Natural killer cell treated with Interleukin-12 subunit alpha and Interleukin-12 subunit beta and Interleukin-15 and Interleukin-18, amount 100 ng/mL, for 72 hours (primary cell): ENCODE results near the gene ISL2. TPM values are rescaled to one million over a fixed set of nuclear protein-coding genes. Genes with fewer than 3 reads are reported as not detected.

Experiments used
- ATAC-seq, 2 donors: fragments of 150-1000 bp; cut with Tn5 transposase in 1 of 2; sonication (Bioruptor Pico), chemical (Tn5 transposase) in 1 of 2; 2 replicates each; pipeline ENCODE4 v1.10.0; 2021
- DNase-seq: peaks from one replicate; pipeline ENCODE4 v3.0.0; 2022; ENCODE audit warnings: low spot score
- H3K27ac Mint-ChIP-seq, 2 donors: 1 replicate in 1 of 2; 2 replicates in 1 of 2; pipeline ENCODE4 v1.8.0; 2022; ENCODE audit warnings: mixed read lengths in 2 of 2, mild to moderate bottlenecking in 1 of 2, moderate library complexity in 1 of 2
- H3K27me3 Mint-ChIP-seq, 2 donors: 1 replicate in 1 of 2; 2 replicates in 1 of 2; pipeline ENCODE4 v1.8.0; 2022; ENCODE audit warnings: mixed read lengths in 2 of 2
- H3K36me3 Mint-ChIP-seq: one replicate; pipeline ENCODE4 v1.8.0; 2022; ENCODE audit warnings: mixed read lengths
- H3K4me1 Mint-ChIP-seq, 2 donors: 1 replicate in 1 of 2; 2 replicates in 1 of 2; pipeline ENCODE4 v1.8.0; 2022; ENCODE audit warnings: low read depth in 2 of 2, mixed read lengths in 2 of 2, mild to moderate bottlenecking in 1 of 2
- H3K4me3 Mint-ChIP-seq: one replicate; pipeline ENCODE4 v1.8.0; 2022; ENCODE audit warnings: mixed read lengths
- H3K9me3 Mint-ChIP-seq: 2 replicates; pipeline ENCODE4 v1.8.0; 2022; ENCODE audit warnings: mixed read lengths
- total RNA-seq, 2 donors: library from RNA; stranded (reverse); gene quantifications; one replicate each; pipeline ENCODE4 v1.2.3, GENCODE V29; 2022

Gene ISL2
- total RNA-seq, 2 donors from 2014 or later: 0.73 to 1.0 TPM

DNA sequence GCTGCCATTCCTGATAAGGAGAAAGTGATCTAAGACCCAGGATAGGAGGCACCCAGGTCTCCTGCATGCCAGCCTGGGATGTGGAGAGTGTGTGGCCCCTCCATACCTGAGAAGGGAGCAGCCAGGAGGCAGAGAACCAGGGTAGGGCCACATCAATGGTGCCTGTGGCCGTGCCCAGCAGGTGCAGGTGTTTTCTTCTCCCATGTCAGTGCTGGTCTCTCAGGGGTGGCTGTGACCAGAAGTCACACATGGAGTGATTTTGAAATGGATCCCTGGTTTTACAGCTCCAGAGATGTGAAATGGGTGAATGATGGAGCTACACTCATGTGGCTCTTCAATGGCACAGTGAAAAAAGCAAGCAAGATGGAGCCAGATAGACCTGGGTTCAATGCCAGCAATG lies 3.3 kb upstream of the ISL2 start:
- ATAC-seq (no peak), DNase-seq (no peak)
- Mint-ChIP-seq H3K27ac (no peak overlapping the region), H3K9me3 (no peaks in the 10 kb centered on the region), H3K36me3 (peaks cover 9% of the 10 kb centered on the region), H3K4me1 (peaks cover 24 to 28% of the 10 kb centered on the region in 2 donors), H3K4me3 (no peak overlapping the region), H3K27me3 (peaks cover 57 to 59% of the 10 kb centered on the region in 2 donors)

DNA sequence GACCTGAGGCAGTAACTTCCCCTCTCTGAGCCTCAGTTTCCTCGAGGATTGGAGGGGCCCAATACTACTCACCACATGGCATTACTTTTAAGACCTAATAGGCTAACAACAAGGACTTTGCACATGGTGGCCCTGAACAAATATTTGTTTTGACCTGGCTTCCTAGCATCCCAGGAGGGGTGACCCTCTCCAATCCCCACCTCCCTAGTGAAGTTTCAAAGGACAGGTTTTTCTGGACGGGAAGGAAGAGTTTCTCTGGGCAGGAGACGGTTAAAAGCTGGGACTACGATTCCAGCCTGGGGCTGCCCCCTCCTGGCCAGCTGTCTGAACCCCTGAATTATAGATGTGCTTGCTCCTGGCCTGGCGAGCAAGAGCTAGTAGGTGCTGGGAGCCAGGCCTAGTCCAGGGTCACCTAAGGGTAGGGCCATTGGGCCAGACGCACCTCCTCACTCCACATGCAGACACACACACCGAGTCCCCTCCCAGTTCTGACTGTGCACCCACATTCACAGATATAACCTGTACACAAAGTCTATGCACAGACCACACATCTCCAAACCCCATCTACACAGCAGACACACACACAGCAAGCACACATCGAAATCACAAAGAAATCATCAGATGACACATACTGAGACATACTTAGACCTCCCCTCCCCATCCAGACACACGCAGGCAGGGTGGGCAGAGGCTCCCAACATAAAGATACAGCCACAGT lies 2.7 kb upstream of the ISL2 start:
- no peak for ATAC-seq
- Mint-ChIP-seq H3K9me3 (no peaks in the 10 kb centered on the region), H3K27ac (no peak overlapping the region), H3K4me1 (peaks cover 30 to 33% of the 10 kb centered on the region in 2 donors), H3K4me3 (peak overlapping the region; percentile 28), H3K36me3 (peaks cover 9% of the 10 kb centered on the region), H3K27me3 (peaks cover 57 to 59% of the 10 kb centered on the region in 2 donors)
- no peak for DNase-seq

DNA sequence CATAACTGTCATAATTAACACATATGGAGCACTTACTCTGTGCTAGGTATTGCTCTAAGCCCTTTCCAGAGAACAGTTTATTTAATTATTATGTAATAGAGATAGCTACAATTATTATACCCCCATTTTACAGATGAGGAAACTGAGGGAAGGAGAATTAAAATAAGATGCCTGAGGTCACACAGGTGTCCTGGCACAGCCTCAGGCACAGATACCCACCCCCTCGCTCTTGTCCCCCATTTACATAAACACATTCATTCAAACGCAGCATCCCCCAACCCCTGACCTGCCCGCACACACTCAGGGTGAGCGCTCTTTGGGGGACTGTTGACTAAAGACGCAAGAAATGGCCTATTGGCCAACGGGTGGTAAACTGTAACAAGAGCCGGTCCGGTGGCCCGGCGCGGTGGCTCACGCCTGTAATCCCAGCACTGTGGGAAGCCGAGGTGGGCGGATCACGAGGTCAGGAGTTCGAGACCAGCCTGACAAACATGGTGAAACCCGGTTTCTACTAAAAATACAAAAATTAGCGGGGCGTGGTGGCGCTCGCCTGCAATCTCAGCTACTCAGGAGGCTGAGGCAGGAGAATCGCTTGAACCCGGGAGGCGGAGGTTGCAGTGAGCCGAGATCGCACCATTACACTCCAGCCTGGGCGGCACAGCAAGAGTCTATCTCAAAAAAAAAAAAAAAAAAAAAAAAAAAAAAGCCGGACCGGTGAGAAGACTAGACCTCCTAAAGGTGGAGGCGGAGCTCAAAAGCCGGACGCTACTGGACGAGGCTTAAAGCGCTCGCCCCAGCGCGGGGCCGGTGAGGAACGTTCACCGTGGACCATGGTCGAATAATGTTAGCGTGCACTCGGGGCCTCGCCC lies 1.9 kb upstream of the ISL2 start:
- H3K27me3 Mint-ChIP-seq: peaks cover 55 to 57% of the 10 kb centered on the region in 2 donors
- H3K27ac Mint-ChIP-seq: no peak overlapping the region
- H3K9me3 Mint-ChIP-seq: no peaks in the 10 kb centered on the region
- H3K36me3 Mint-ChIP-seq: peaks cover 9% of the 10 kb centered on the region
- DNase-seq (no peak), ATAC-seq (no peak)
- peaks cover 34 to 39% of the 10 kb centered on the region in 2 donors for H3K4me1 Mint-ChIP-seq
- peak overlapping the region; percentile 93 for H3K4me3 Mint-ChIP-seq

DNA sequence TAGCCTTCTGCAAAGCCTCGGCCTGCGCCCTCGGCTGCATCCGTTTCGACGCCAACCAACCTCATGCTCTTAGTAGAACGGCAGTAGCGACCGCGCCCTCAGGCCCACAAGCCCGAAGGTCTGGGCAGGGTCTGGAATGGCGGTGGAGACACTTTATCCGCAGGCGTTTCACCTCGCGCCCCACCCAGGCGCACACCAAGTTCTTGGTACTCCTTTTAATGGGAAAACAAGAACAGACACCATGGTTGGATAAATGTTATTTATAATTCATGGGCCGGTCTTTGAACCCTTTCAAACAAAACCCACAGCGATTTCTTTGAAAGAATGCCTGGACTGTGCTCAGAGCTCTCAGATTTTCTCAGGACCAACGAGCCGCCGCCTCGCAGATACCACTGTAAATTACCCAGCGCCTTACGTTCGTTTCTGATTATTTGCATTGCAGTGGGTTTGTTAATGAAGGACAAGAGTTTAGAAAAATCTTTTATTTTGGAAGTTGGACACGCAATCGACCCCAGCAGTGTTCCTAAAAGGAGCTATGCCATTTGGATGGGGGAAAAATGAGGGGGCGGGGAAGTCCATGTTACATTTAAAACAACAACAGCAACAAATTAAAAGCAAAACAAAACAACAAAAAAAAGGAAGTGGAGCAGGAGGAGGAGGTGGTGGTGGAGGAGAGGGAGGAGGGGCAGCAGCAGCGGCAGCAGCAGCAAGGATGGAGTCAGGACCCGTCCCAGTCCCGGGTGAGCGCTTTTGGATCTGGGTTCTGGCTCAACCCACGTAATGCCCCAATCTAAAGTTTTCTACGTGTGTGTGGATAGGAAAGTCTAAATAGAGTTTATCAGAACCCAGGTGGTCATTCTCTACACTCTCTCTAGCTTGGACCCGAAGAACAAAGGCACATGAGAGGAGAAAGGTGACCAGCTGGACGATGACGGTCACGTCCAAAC lies 993 bp upstream of the ISL2 start:
- H3K27ac Mint-ChIP-seq: peak overlapping the region in 1 of 2 donors; percentile 34
- H3K4me1 Mint-ChIP-seq: peaks cover 41 to 47% of the 10 kb centered on the region in 2 donors
- peak overlapping the region; percentile 93 for H3K4me3 Mint-ChIP-seq
- DNase-seq (no peak), ATAC-seq (no peak)
- peaks cover 47 to 56% of the 10 kb centered on the region in 2 donors for H3K27me3 Mint-ChIP-seq
- peaks cover 9% of the 10 kb centered on the region for H3K36me3 Mint-ChIP-seq
- no peaks in the 10 kb centered on the region for H3K9me3 Mint-ChIP-seq

DNA sequence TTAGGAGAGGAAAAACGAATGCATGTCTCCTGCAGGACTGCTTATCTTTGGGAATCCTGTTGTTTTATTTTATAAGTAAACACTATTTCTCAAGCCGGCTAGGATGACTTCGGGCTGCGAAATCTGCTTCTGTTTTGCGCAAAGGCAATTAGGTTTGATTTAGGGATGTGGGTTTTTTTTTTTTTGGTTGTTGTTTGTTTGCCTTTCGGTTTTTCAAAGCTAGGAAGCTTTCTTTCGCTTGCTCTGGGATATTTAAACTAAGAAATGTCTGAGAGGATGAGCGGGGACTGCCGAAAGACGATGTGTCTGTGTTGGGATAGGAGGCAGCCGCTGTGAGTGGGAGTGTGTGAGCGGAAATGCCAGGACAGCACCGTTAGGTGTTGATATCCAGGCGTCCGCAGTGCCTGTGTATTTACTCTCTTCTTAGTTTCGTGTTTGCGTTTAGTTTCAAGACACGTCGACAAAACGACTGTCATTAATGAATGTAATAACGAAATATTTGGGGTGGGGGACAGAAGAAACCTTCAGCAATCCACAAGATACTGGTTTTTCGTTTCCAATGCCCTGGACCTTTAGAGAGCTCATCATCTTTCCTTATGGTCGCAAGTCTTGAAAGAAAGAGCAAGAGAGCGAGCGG lies 604 bp downstream of the ISL2 start:
- Mint-ChIP-seq H3K27me3 (peaks cover 54 to 61% of the 10 kb centered on the region in 2 donors), H3K4me3 (peak overlapping the region; percentile 93), H3K36me3 (peaks cover 9% of the 10 kb centered on the region), H3K27ac (peak overlapping the region; percentile 20 to 73), H3K9me3 (no peaks in the 10 kb centered on the region), H3K4me1 (peaks cover 51 to 53% of the 10 kb centered on the region in 2 donors)
- no peak for ATAC-seq
- DNase-seq: no peak

DNA sequence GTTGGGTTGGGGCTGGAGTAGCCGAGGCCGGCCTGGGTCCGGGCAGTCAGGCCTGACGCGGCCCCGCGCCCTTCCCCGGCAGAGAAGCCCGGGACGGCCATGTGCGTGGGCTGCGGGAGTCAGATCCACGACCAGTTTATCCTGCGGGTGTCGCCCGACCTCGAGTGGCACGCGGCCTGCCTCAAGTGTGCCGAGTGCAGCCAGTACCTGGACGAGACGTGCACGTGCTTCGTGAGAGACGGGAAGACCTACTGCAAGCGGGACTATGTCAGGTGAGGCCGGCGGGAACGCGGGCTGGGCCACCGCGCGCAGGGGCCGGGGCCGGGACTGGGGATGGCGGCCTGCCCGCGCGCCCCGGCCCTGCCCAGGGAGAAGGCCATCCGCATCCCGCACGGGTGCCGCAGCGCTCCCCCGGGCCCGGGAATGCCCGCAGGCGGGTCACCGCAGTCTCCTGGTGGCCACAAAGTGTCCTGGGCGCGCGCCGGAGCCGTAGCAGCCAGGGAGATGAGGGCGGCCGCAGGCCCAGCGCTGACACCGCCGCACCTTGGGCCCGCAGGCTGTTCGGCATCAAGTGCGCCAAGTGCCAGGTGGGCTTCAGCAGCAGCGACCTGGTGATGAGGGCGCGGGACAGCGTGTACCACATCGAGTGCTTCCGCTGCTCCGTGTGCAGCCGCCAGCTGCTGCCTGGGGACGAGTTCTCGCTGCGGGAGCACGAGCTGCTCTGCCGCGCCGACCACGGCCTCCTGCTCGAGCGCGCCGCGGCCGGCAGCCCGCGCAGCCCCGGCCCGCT lies 1.3 kb downstream of the ISL2 start:
- H3K9me3 Mint-ChIP-seq: no peaks in the 10 kb centered on the region
- peaks cover 54 to 58% of the 10 kb centered on the region in 2 donors for H3K27me3 Mint-ChIP-seq
- DNase-seq: no peak
- H3K4me1 Mint-ChIP-seq: peaks cover 51 to 53% of the 10 kb centered on the region in 2 donors
- H3K36me3 Mint-ChIP-seq: peaks cover 9% of the 10 kb centered on the region
- ATAC-seq: no peak
- H3K27ac Mint-ChIP-seq: peak overlapping the region in 1 of 2 donors; percentile 73
- H3K4me3 Mint-ChIP-seq: peak overlapping the region; percentile 93

DNA sequence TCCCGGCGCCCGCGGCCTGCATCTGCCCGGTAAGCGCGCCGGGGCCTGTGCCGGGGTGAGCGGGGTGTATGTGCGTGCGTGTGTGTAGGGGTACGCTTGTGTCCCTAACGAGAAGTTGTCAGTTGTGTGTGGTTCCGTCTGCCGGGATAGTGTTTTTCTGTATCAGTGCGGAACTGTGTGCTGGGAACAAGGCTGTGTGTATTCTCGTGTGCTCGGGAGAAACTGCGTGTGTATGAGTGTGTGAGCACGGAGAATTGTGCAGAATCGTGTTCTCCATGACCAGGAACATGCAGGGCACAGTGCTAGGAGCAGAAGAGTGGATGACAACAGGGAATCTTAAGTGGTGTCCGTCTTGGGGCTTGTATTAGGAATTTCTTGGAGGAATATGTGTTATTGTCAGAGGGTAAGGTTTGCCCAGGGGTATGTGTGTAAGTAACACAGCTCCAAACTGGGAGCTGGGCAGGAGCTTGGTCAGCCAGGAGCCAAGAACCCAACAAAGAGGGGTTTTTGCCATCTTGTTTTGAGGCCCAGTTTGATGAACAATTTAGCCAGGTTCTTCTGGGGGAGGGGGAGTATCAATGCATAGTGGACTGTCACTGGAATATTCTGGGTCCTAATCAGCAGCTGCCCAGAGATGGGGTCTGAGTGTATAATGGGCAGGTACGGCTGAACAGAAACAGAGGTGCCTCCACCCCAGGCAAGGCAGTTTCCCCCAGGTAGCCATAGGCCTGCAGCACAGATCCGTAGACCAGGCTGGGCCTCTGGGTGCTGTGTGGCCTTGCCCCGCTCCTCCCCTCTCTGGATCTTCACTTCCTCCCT lies 2.1 kb downstream of the ISL2 start:
- H3K27me3 Mint-ChIP-seq: peaks cover 59% of the 10 kb centered on the region in 2 donors
- H3K36me3 Mint-ChIP-seq: peaks cover 9% of the 10 kb centered on the region
- H3K27ac Mint-ChIP-seq: peak overlapping the region in 1 of 2 donors; percentile 3
- H3K4me3 Mint-ChIP-seq: peak overlapping the region; percentile 93
- no peaks in the 10 kb centered on the region for H3K9me3 Mint-ChIP-seq
- peaks cover 53 to 55% of the 10 kb centered on the region in 2 donors for H3K4me1 Mint-ChIP-seq
- ATAC-seq: no peak
- DNase-seq: no peak

DNA sequence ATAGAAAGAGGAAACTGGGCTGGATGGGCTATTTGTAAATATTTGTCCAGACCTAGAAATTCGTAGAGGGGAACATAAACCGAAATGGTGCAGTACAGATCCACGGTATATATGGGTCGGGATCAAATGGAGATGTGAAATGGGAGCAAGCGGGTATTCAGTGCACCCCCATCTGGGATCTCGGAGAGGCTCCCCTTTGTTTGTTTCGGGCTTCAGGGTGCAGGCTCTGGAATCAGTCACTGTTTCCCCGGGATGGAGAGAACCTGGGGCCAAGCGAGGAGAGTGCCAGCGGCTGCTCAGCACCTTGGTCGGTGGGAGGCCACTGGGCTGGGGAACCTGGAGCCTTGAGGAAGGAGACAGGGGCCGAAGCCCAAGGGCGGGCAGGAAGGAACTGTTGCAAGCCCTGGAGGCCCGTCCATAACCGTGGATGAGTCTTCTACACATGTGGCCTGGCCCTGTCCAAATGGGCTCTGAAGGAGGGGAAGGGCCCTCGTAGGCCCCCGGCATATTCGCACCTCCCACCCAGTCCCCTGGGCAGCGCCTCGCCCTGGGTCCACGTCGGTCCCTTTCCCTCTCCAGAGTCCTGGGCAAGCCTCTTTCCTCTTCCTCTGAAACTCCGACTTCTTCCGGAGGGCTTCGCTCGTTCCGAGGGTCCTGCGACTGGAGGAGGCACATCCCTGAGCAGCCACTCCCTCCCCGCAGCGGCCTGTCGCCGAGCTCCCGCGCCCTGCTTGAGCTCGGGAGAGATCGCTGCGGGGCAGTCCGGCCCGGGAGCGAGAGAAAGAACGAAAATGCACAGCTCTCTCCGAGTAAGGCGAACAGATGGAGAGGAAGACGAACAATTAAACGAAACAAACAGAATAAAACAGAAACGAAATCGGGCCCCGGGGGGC lies 3.0 kb downstream of the ISL2 start:
- no peak for DNase-seq
- no peak overlapping the region for H3K27ac Mint-ChIP-seq

DNA sequence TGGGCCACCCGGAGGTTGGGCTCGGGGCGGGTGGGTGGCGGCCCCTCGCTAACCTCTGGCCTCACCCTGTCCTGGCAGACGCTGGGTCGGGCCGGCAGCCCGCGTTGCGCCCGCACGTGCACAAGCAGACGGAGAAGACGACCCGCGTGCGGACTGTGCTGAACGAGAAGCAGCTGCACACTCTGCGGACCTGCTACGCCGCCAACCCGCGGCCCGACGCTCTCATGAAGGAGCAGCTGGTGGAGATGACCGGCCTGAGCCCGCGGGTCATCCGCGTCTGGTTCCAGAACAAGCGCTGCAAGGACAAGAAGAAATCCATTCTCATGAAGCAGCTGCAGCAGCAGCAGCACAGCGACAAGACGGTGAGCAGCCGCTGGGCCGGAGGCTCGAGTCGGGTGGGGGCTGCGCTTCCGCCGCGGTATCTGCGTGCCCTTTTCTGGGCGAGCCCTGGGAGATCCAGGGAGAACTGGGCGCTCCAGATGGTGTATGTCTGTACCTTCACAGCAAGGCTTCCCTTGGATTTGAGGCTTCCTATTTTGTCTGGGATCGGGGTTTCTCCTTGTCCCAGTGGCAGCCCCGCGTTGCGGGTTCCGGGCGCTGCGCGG lies 3.7 kb downstream of the ISL2 start:
- Mint-ChIP-seq H3K4me3 (peak overlapping the region; percentile 93), H3K4me1 (peaks cover 49 to 52% of the 10 kb centered on the region in 2 donors), H3K27me3 (peaks cover 58 to 62% of the 10 kb centered on the region in 2 donors), H3K36me3 (peaks cover 9% of the 10 kb centered on the region), H3K27ac (no peak overlapping the region), H3K9me3 (no peaks in the 10 kb centered on the region)
- ATAC-seq: no peak
- DNase-seq: no peak

More for the DNA sequence above, 3.0 kb downstream of the ISL2 start:
- no peaks in the 10 kb centered on the region for H3K9me3 Mint-ChIP-seq
- ATAC-seq: no peak
- peaks cover 59 to 60% of the 10 kb centered on the region in 2 donors for H3K27me3 Mint-ChIP-seq
- H3K36me3 Mint-ChIP-seq: peaks cover 9% of the 10 kb centered on the region
- H3K4me1 Mint-ChIP-seq: peaks cover 49 to 52% of the 10 kb centered on the region in 2 donors
- H3K4me3 Mint-ChIP-seq: peak overlapping the region; percentile 93

DNA sequence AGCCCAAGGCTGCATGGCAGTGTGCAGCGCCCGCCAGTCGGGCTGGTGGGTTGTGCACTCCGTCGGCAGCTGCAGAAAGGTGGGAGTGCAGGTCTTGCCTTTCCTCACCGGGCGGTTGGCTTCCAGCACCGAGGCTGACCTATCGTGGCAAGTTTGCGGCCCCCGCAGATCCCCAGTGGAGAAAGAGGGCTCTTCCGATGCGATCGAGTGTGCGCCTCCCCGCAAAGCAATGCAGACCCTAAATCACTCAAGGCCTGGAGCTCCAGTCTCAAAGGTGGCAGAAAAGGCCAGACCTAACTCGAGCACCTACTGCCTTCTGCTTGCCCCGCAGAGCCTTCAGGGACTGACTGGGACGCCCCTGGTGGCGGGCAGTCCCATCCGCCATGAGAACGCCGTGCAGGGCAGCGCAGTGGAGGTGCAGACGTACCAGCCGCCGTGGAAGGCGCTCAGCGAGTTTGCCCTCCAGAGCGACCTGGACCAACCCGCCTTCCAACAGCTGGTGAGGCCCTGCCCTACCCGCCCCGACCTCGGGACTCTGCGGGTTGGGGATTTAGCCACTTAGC lies 4.3 kb downstream of the ISL2 start:
- no peak for DNase-seq
- Mint-ChIP-seq H3K27me3 (peaks cover 59 to 62% of the 10 kb centered on the region in 2 donors), H3K4me1 (peaks cover 48 to 53% of the 10 kb centered on the region in 2 donors), H3K4me3 (peak overlapping the region; percentile 93), H3K9me3 (no peaks in the 10 kb centered on the region), H3K27ac (no peak overlapping the region), H3K36me3 (peaks cover 9% of the 10 kb centered on the region)
- ATAC-seq: peak; percentile 54 to 58
